K562 (cell line): Measurements from ENCODE around the gene C10orf90. TPM values are rescaled to one million over a fixed set of nuclear protein-coding genes. Genes with fewer than 3 reads are reported as not detected.

ENCODE experiments used
- ATAC-seq: fragments of 200-7000 bp; cut with Tn5 transposase; 3 replicates; pipeline ENCODE4 v1.9.1; 2020; ENCODE audit warnings: moderate library complexity
- BruUV-seq: library from RNA; stranded (reverse); fragments of 400-500 nt; replicated peaks from 2 replicates; lab custom pipeline; 2021; lab: Mats Ljungman, UMichigan
- CTCF ChIA-PET: fragments of 300-600 bp; formaldehyde crosslinking; extraction: SDS; loops from one replicate; lab custom pipeline; 2021; ENCODE audit warnings: low intra/inter-chr PET ratio; lab: Yijun Ruan, JAX
- POLR2A ChIA-PET: fragments of 300-600, 350-650 bp; sonication (Branson Sonifier 250); formaldehyde crosslinking; extraction: SDS; loops from one replicate; lab custom pipeline; 2021; ENCODE audit warnings: antibody characterized with exemption, inconsistent platforms; lab: Yijun Ruan, JAX
- DNase-seq, 4 experiments: peaks; one replicate each; pipeline versions ENCODE4 v3.0.0 to v3.0.0-alpha.2; 2011 to 2018; ENCODE audit warnings: low spot score in 3 of 4, mixed read lengths in 3 of 4; ENCODE audit errors: extremely low read depth in 1 of 4
- FAIRE-seq: peaks from 2 replicates; lab custom pipeline; 2011; peaks lifted over from hg19 to GRCh38; lab: Jason Lieb, UNC
- H2AFZ ChIP-seq: 2 replicates; pipeline ENCODE4 v1.6.0; 2011; ENCODE audit warnings: low read depth, low read length, control low read depth, inconsistent platforms
- H3K27ac ChIP-seq: fragments of 200-600 bp; 3 replicates; pipeline ENCODE4 v1.8.0; 2011; ENCODE audit warnings: low read depth, mild to moderate bottlenecking, control low read depth, inconsistent platforms, low read length, moderate library complexity, mixed read lengths; ENCODE audit errors: extremely low read depth
- H3K27me3 ChIP-seq, 2 experiments: fragments of 300-600 bp in 1 of 2; 2 replicates in 1 of 2; 3 replicates in 1 of 2; pipeline versions ENCODE4 v1.6.0 to v1.8.0; 2011; ENCODE audit warnings: inconsistent platforms in 2 of 2, low read length in 2 of 2, mild to moderate bottlenecking in 1 of 2, mixed read lengths in 1 of 2, moderate library complexity in 1 of 2; ENCODE audit not compliant: control insufficient read depth in 2 of 2, insufficient read depth in 2 of 2
- H3K36me3 ChIP-seq: fragments of 300-600 bp; 3 replicates; pipeline ENCODE4 v1.8.0; 2011; ENCODE audit warnings: mild to moderate bottlenecking, low read length, inconsistent platforms; ENCODE audit not compliant: control insufficient read depth, insufficient read depth
- H3K4me1 ChIP-seq, 2 experiments: fragments of 200-600 bp in 1 of 2; replicated peaks in 1 of 2; 2 replicates in 1 of 2; 3 replicates in 1 of 2; pipeline versions ENCODE4 v1.5.1 to v1.8.0; 2011; ENCODE audit warnings: inconsistent platforms in 2 of 2, low read length in 2 of 2, mild to moderate bottlenecking in 1 of 2, mixed read lengths in 1 of 2, moderate library complexity in 1 of 2; ENCODE audit not compliant: control insufficient read depth in 2 of 2, insufficient read depth in 2 of 2
- H3K4me2 ChIP-seq: 2 replicates; pipeline ENCODE4 v1.6.1; 2011; ENCODE audit warnings: low read length, control low read depth, inconsistent platforms, mixed read lengths; ENCODE audit not compliant: insufficient read depth
- H3K4me3 ChIP-seq: fragments of 200-600 bp; sonication (generic), shearing (Covaris generic); 2 replicates; pipeline ENCODE4 v1.5.1; 2016; ENCODE audit warnings: control low read depth, inconsistent platforms
- H3K79me2 ChIP-seq: fragments of 200-600 bp; 3 replicates; pipeline ENCODE4 v1.8.0; 2011; ENCODE audit warnings: low read length, inconsistent platforms; ENCODE audit not compliant: control insufficient read depth, insufficient read depth
- H3K9ac ChIP-seq, 2 experiments: 2 replicates each; pipeline versions ENCODE4 v1.6.0 to v1.6.1; 2011; ENCODE audit warnings: low read depth in 2 of 2, low read length in 2 of 2, control low read depth in 1 of 2, inconsistent platforms in 1 of 2, mild to moderate bottlenecking in 1 of 2, mixed read lengths in 1 of 2; ENCODE audit not compliant: insufficient read depth in 1 of 2
- H3K9me1 ChIP-seq: one replicate; pipeline ENCODE4 v1.6.0; 2011; ENCODE audit warnings: inconsistent platforms, mild to moderate bottlenecking, low read length, moderate library complexity; ENCODE audit not compliant: control insufficient read depth, insufficient read depth
- H3K9me3 ChIP-seq: replicated peaks from 2 replicates; pipeline ENCODE4 v1.5.1; 2011; ENCODE audit warnings: low read depth, low read length, inconsistent platforms; ENCODE audit not compliant: control insufficient read depth, insufficient read depth
- H4K20me1 ChIP-seq: replicated peaks from 2 replicates; pipeline ENCODE4 v1.6.1; 2011; ENCODE audit warnings: low read length, inconsistent platforms, mixed read lengths; ENCODE audit not compliant: control insufficient read depth, insufficient read depth
- ILK ChIP-seq: fragments of 450-650 bp; IDR thresholded peaks from 2 replicates; pipeline ENCODE4 v1.6.1; 2016; ENCODE audit warnings: missing genetic modification characterization, low read depth, mild to moderate bottlenecking, missing compliant biosample characterization, moderate library complexity, borderline replicate concordance
- WGBS: fragments of 100-300 bp; shearing (Covaris generic); methylation state at CpG from one replicate; pipeline ENCODE4 v1.1.6; 2016; ENCODE audit warnings: low coverage, mixed read lengths; ENCODE audit not compliant: insufficient coverage; ENCODE audit errors: missing lambda C conversion rate; 5-methylcytosine and 5-hydroxymethylcytosine counted together
- in situ Hi-C: fragments of 300-500 bp; cut with MboI; formaldehyde crosslinking; loops from 4 replicates; pipeline ENCODE4 v1.15.0; 2018; ENCODE audit warnings: inconsistent platforms, mixed read lengths
- intact Hi-C: fragments of 100-400 bp; cut with micrococcal nuclease; formaldehyde crosslinking; loops from 2 replicates; pipeline ENCODE4 v1.14.2; 2022
- polyA plus RNA-seq, 8 experiments: library from polyadenylated mRNA; depleted of rRNA in 4 of 8; stranded (reverse) in 5 of 8; unstranded in 3 of 8; fragments of >200 nt; fragmentation: Nextera tagmentation in 2 of 8; fragmentation: Illumina TruSeq in 1 of 8; extraction: Ambion mirVana in 2 of 8; extraction: Trizol in 1 of 8; gene quantifications; 2 replicates each; pipeline versions ENCODE4 v1.2.1 to v1.2.3, GENCODE V29; 2011 to 2014; ENCODE audit warnings: inconsistent platforms in 1 of 8, missing spikeins in 1 of 8
- total RNA-seq, 7 experiments: library from RNA; depleted of rRNA in 6 of 7; stranded (reverse); fragments of >200 nt in 6 of 7; fragmentation: Illumina TruSeq in 2 of 7; extraction: Trizol in 2 of 7; gene quantifications; 2 replicates each; pipeline versions ENCODE4 v1.2.1 to v1.2.3, GENCODE V29; 2011 to 2021; ENCODE audit warnings: low replicate concordance in 1 of 7
- TF ChIP-seq, protein P1 (sequence below): sonication (generic); formaldehyde crosslinking; IDR thresholded peaks from 2 replicates; pipeline ENCODE4 v1.9.0; 2022; ENCODE audit warnings: mild to moderate bottlenecking, missing genetic modification reagents
- TF ChIP-seq, protein P2 (sequence below): fragments of 250-450 bp; sonication (Bioruptor Pico); IDR thresholded peaks from 2 replicates; pipeline ENCODE4 v1.9.0; 2021; ENCODE audit warnings: mild to moderate bottlenecking
- TF ChIP-seq, protein P3 (sequence below), 3 experiments: fragments of 200-800 bp in 1 of 3; sonication (Bioruptor generic) in 1 of 3; sonication (generic) in 1 of 3; formaldehyde crosslinking in 1 of 3; IDR thresholded peaks; 2 replicates each; pipeline versions ENCODE4 v1.6.1 to v1.8.0; 2016 to 2022; ENCODE audit warnings: mild to moderate bottlenecking in 2 of 3, missing compliant biosample characterization in 2 of 3, missing genetic modification characterization in 2 of 3, missing genetic modification reagents in 1 of 3
- TF ChIP-seq, protein P4 (sequence below), 3 experiments: fragments of 200-800 bp in 1 of 3; fragments of 250-450 bp in 1 of 3; fragments of 450-650 bp in 1 of 3; sonication (Bioruptor Pico) in 1 of 3; sonication (Bioruptor generic) in 1 of 3; formaldehyde crosslinking in 1 of 3; IDR thresholded peaks; 2 replicates each; pipeline versions ENCODE4 v1.6.1 to v1.8.0; 2016 to 2022; ENCODE audit warnings: mild to moderate bottlenecking in 2 of 3, missing genetic modification characterization in 2 of 3, missing compliant biosample characterization in 1 of 3, moderate library complexity in 1 of 3

C10orf90 gene
- total and polyA plus RNA-seq, 9 of the 15 experiments (the other 6 are each of a cell fraction or from before 2014, with no cell fraction given), result not detected

DNA sequence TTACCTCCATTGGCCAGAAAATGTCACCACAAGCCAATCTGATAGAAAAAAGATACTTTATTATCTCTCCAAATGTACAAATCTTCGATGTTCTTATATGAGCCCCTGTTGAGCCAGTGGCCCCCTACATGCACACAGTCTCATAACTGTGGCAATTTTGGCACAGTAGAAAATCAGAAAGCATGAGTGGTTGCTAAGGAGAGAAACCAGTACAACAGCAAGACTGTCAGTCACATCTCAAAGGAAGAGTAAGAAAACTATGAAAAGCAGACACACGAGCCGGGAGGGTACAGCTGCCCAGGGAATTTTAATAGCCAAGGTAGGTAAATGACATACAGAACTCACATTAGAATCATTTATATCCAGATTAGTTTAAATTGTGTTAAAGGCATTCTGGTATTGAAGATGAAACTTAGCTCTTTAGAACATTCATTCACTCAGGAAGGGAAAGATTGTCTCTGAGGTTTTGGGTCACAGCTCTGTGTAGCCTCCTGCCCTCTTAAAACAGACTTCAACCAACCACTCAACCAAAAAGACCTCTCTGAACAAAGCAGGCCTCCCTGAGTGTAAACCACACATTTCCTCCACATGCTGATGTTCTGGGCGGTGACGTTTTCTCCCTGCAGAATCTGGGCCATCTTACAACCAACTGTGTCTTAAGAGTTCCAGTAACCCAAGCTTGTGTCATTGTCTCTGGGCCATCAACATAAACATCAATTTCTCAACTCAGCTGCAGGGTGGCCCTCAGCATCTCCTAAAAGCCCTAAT lies 201.4 kb downstream of the C10orf90 start:
- Histone ChIP-seq H3K4me1 (no peaks in the 10 kb centered on the region), H3K36me3 (no peaks in the 10 kb centered on the region), H3K79me2 (no peaks in the 10 kb centered on the region), H3K27me3 (no peaks in the 10 kb centered on the region), H3K9ac (no peak overlapping the region), H3K4me3 (no peak overlapping the region), H3K4me2 (no peak overlapping the region), H3K9me1 (no peaks in the 10 kb centered on the region), H4K20me1 (no peaks in the 10 kb centered on the region), H3K27ac (no peak overlapping the region), H3K9me3 (no peaks in the 10 kb centered on the region), H2AFZ (no peak overlapping the region)
- no peak for TF ChIP-seq ILK (tag)
- TF ChIP-seq, protein P1, sequence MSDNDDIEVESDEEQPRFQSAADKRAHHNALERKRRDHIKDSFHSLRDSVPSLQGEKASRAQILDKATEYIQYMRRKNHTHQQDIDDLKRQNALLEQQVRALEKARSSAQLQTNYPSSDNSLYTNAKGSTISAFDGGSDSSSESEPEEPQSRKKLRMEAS (CRISPR knock-in tag), result no peak
- TF ChIP-seq, protein P2, sequence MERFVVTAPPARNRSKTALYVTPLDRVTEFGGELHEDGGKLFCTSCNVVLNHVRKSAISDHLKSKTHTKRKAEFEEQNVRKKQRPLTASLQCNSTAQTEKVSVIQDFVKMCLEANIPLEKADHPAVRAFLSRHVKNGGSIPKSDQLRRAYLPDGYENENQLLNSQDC, result no peak
- TF ChIP-seq, protein P3, sequence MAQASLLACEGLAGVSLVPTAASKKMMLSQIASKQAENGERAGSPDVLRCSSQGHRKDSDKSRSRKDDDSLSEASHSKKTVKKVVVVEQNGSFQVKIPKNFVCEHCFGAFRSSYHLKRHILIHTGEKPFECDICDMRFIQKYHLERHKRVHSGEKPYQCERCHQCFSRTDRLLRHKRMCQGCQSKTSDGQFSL (CRISPR knock-in tag; IDR thresholded peaks at IDR 0.05), result no peak
- TF ChIP-seq, protein P3 (tag; IDR thresholded peaks at IDR 0.05), result no peak
- TF ChIP-seq, protein P4, sequence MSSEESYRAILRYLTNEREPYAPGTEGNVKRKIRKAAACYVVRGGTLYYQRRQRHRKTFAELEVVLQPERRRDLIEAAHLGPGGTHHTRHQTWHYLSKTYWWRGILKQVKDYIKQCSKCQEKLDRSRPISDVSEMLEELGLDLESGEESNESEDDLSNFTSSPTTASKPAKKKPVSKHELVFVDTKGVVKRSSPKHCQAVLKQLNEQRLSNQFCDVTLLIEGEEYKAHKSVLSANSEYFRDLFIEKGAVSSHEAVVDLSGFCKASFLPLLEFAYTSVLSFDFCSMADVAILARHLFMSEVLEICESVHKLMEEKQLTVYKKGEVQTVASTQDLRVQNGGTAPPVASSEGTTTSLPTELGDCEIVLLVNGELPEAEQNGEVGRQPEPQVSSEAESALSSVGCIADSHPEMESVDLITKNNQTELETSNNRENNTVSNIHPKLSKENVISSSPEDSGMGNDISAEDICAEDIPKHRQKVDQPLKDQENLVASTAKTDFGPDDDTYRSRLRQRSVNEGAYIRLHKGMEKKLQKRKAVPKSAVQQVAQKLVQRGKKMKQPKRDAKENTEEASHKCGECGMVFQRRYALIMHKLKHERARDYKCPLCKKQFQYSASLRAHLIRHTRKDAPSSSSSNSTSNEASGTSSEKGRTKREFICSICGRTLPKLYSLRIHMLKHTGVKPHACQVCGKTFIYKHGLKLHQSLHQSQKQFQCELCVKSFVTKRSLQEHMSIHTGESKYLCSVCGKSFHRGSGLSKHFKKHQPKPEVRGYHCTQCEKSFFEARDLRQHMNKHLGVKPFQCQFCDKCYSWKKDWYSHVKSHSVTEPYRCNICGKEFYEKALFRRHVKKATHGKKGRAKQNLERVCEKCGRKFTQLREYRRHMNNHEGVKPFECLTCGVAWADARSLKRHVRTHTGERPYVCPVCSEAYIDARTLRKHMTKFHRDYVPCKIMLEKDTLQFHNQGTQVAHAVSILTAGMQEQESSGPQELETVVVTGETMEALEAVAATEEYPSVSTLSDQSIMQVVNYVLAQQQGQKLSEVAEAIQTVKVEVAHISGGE (CRISPR knock-in tag; IDR thresholded peaks at IDR 0.05), result no peak
- ChIA-PET CTCF (no interaction called here), POLR2A (no interaction called here)
- no peak for DNase-seq
- BruUV-seq, result no TSS peak
- in situ Hi-C loops (no loop called here), intact Hi-C loops (no loop called here)
- 0% methylated on average over 5 of the region's 5 CpGs for WGBS
- no peak for ATAC-seq
- FAIRE-seq, result no peak
